ENCODE results near the gene ACTN3.
A peak's percentile ranks its signal among the peaks of the same experiment; 100 is the strongest.
"Not testable (repeated sequence)": the region's sequence is repeated elsewhere in the genome, so short reads cannot be mapped to it uniquely, and the experiment has no call there.

Gene ACTN3

DNA sequence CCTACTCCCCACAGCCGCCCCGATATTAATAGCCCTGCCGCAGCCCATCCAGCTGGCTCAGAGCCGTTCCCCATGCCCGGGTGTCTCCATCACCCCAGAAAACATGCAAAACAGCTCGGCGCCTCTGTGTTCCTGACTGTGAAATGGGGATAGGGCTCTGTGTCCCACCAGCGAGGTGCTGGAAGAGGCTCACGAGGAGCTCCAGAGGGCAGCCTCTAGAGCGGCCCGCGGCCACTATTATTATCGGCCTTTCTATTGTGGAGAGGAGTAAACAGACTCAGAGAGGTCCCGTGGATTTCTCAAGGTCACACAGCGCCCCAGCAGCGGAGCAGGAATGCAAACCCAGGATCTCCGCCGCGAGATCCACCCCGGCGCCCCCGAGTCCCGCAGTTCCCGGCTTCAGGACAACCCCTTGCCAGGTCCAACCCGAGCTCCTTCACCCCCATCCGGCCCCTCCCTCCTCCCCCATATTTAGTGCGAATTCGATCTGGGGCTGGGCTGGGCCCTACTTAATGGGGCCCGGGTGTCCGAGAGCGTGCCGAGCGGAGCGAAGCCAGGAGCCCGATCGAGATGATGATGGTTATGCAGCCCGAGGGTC, at the start of gene ACTN3:
Gene ACTN3, plus strand, starts transcription at position 536 of the 598 bp plus-strand sequence. Its CDS starts 35 bp downstream, at position 571.
- no peak for DNase-seq (ENCODE audit: low read depth in 2 of 2)

DNA sequence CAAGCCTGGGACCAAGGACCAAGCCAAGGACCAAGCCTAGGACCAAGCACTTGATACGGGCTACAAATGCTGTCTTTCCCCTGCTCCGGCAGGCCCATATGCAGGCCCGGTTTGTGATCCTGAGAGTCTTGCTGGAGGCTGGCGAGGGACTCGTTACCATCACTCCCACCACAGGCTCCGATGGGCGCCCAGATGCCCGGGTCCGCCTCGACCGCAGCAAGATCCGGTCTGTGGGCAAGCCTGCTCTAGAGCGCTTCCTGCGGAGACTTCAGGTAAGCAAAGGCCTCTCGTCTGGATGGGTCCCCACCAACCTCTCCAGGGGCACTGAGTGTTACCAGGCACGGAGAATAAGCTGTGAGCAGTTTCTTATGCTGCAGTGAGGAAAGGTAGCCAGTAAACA, 49.5 kb upstream of the ACTN3 start:
- no peak for DNase-seq (ENCODE audit: low read depth in 2 of 2)

GRCh38 chr11:66498506-66498905, 48.2 kb upstream of the ACTN3 start:
- no peak for DNase-seq (ENCODE audit: low read depth in 2 of 2)

GRCh38 chr11:66505276-66505816, 41.4 kb upstream of the ACTN3 start:
- DNase-seq (ENCODE audit: low read depth in 2 of 2), result no peak

GRCh38 chr11:66509131-66509561, 37.6 kb upstream of the ACTN3 start:
- DNase-seq (ENCODE audit: low read depth in 2 of 2), result no peak

DNA sequence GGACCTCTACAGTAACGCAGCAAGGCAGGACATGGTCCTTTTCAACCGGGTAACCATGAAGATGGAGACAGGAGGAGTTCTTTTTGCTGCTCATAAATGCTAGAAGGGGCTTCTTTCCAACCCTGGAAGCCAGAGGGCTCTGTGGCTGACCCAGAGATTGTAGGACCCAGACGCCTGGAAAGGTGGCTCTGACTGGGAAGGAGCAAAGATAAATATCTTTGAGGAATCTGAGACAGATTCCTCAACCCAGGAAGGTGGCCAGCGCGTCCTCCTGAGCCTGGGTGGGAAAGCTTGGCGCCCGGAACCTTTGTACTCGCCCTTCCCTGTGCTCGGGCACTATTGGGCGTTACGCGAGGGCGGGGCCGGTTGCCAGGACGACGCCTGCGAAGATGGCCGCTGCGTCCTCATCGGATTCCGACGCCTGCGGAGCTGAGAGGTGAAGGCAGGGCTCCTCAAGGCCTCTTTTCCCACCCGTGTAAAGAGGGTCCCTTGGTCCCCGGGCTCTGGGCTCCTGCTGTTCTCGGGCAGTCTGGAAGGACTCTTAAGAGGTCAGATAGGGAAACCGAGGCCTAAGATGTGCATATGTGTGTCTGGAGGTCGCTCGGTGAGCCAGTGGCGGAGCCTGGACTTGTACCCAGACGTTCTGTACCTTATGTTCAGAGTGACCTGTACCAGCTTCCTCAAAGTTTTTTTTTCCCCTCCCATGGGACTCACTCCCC, 36.3 kb upstream of the ACTN3 start, which contains the start of gene BBS1:
Gene BBS1, plus strand, starts transcription at position 365 of the 719 bp plus-strand sequence. Its CDS starts 25 bp downstream, at position 390.
- peak; percentile 69 to 77 for DNase-seq (ENCODE audit: low read depth in 2 of 2)

DNA sequence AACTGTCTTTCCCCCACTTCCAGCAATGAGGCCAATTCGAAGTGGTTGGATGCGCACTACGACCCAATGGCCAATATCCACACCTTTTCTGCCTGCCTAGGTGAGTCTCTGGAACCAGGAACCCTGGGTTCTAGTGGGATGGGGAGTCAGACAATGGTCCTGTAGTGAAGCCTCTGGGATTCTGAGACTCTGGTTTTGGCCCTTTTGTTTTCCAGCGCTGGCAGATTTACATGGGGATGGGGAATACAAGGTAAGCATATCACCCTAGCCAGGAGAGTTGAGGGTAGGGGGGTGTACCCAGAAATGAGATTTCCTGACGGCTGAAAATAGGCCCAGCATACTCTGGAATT, 35.7 kb upstream of the ACTN3 start:
- DNase-seq (ENCODE audit: low read depth in 2 of 2), result no peak

GRCh38 chr11:66523611-66524010, 23.1 kb upstream of the ACTN3 start:
- DNase-seq (ENCODE audit: low read depth in 2 of 2), result no peak

DNA sequence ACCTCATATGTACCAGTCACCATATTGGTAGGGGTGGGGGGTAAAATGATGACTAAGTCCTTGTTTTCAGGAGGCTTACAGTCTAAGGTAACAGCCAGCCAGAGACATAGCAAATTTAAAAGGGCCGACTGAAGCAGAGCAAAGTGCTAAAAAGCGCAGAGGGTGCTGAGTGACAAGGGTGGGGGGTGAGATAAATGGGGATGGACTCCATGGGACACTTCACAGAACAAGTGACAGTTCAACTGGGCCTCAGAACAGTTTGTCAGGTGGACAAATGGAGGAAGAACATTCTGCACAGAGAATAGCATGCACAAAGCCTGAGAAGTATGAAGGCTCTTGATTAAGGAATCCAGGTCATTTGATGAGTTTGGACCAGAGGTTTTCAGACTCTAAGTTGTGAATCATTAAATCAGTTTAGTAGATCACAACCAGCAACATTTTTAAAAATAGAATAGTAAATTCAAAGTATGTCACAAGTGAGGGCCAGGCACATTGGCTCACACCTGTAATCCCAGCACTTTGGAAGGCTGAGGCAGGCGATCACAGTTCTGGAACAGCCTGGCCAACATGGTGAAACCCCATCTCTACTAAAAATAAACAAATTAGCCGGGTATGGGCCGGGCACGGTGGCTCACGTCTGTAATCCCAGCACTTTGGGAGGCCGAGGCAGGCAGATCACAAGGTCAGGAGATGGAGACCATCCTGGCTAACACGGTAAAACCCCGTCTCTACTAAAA, 22.2 kb upstream of the ACTN3 start:
- DNase-seq (ENCODE audit: low read depth in 2 of 2), result no peak

DNA sequence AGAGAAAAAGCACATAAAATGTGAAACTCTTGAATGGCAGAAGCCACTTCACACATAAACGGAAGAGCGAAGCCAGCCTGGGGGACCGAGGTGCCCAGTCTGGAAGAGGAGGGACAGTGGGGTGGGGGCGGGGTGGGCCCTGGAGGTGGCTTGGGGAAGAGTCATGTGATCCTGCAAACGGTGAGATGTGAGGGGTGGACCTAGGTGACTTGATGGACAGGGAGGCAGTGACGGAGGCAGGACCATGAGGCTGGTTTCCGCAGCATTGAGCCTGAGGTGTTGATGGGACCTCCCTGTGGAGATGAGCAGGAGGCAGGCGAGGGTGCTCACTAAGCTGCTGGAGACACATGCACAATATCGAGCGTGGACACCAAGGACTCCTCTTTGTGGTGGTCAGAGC, 17.6 kb upstream of the ACTN3 start:
- DNase-seq (ENCODE audit: low read depth in 2 of 2), result no peak

DNA sequence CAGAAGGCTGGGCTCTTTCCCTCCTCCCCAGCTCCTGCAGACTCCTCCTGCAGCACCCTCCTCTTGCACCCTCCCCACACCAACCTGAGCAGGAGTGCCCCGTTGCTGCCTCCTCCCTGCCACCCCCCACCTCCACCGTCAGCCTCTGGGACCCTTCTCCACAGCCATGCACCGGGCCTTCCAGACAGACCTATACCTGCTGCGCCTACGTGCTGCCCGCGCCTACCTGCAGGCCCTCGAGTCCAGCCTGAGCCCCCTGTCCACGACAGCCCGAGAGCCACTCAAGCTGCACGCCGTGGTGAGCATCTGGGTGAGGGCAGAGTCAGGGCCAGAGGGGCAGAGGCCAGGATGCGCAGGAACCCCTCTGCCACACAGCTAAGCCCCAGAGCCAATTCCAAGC, 17.0 kb upstream of the ACTN3 start:
- no peak for DNase-seq (ENCODE audit: low read depth in 2 of 2)

- DNase-seq (ENCODE audit: low read depth in 2 of 2), result no peak
Measured at GRCh38 chr11:66530927-66531709, 15.6 kb upstream of the ACTN3 start.

GRCh38 chr11:66531841-66532240, 14.9 kb upstream of the ACTN3 start:
- no peak for DNase-seq (ENCODE audit: low read depth in 2 of 2)

GRCh38 chr11:66532784-66533183, 13.9 kb upstream of the ACTN3 start:
- no peak for DNase-seq (ENCODE audit: low read depth in 2 of 2)

DNA sequence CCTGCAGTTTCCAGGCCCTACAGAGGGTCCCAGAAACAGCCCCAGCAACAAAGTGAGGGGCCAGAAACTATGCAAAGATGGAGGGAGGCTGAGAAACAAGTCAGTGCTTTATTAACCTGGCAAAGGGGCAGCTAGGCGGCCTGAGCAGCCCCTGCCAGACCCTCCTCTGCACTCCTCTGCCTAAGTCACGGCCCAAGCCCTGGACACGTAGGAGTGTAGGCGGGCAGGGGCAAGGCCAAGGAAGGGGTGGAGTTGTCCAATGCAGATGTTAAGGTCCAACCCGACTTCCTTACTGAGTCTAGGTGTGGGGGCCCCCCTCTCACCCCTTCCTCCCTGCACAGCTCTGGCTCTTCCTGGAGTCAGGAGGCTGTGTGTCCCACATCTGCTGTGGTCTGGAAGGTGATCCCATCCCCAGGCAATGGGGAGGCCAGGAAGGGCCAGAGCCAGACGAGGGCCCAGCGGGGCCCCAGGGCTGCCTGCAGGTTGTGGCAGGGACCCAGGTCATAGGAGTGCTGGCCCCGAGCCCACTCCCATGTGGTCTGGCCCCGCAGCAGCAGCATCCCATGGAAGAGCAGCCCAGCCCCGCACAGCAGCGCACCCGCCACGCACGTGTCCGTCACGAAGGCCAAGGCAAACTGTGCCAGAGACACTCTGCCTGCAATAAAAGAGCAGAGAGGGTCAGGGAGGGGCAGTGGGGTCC, 7.4 kb upstream of the ACTN3 start:
- no peak for DNase-seq (ENCODE audit: low read depth in 2 of 2)

GRCh38 chr11:66539870-66540213, 6.9 kb upstream of the ACTN3 start:
- DNase-seq (ENCODE audit: low read depth in 2 of 2), result no peak

- not testable (repeated sequence) for DNase-seq (ENCODE audit: low read depth in 2 of 2)
Measured at GRCh38 chr11:66540598-66540997, 6.1 kb upstream of the ACTN3 start.

DNA sequence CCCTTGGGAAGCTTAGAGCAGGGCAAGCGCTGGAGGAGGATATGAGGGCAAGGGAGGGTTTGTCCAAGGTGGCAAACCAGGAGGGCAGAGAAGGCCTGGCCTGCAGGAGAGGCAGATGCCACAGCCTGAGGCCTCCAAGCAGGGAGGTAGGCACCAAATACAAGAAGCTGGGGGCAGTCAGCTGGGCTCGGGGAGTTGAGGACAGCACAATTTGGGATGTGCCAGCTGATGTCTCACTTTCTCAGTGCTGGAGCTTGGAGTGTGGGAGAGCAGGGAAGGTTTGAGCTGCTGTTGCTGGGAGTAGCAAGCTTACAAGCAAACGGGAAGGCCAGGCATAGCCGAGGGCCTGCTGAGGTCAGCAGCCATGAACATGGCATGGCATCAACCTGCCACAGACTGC, 4.8 kb upstream of the ACTN3 start:
- DNase-seq (ENCODE audit: low read depth in 2 of 2), result no peak

DNA sequence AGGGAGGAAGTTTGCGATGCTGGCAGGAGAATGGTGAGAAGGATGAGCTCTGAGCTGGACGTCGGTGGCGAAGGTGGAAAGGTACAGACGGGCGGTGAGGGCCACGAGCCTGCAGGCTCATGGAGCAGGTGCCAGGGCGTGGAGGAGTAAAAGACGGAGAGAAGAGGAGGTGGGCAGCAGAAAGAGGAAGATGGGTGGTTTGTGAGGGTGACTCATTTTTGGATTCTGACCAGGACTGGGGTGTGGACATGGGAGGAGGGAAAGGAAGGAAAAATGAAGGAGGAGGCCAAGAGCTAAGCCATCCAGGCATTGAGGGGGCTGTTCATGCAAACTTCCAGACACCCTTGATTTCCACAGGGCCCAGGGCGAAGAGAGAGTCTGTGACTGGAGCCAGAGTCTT, 4.3 kb upstream of the ACTN3 start:
- no peak for DNase-seq (ENCODE audit: low read depth in 2 of 2)

GRCh38 chr11:66543263-66544107, 3.2 kb upstream of the ACTN3 start:
- peak; percentile 44 to 52 for DNase-seq (ENCODE audit: low read depth in 2 of 2)

Data from stimulated activated CD8-positive, alpha-beta memory T cell treated with anti-CD3 and anti-CD28 coated beads, Interleukin-2, amount 100 ng/mL, for 48 hours (primary cell).